T-helper 1 cell treated with Interleukin-12 subunit alpha and Interleukin-12 subunit beta and Interleukin-4 antibody, amounts not matched to agents 30 μg/mL and 1 μg/mL, for 36 hours (primary cell): Measurements from ENCODE around the gene RRAS2.
"Not testable (repeated sequence)": the region's sequence is repeated elsewhere in the genome, so short reads cannot be mapped to it uniquely, and the experiment has no call there.

Experiments used
- H3K27ac Mint-ChIP-seq: one replicate; pipeline ENCODE4 v1.8.0; 2021; ENCODE audit warnings: mild to moderate bottlenecking, mixed read lengths
- H3K27me3 Mint-ChIP-seq: one replicate; pipeline ENCODE4 v1.8.0; 2021; ENCODE audit warnings: low read depth, mixed read lengths
- H3K36me3 Mint-ChIP-seq: one replicate; pipeline ENCODE4 v1.8.0; 2021; ENCODE audit warnings: low read depth, mixed read lengths
- H3K4me1 Mint-ChIP-seq: one replicate; pipeline ENCODE4 v1.8.0; 2021; ENCODE audit warnings: low read depth, mixed read lengths
- H3K4me3 Mint-ChIP-seq: one replicate; pipeline ENCODE4 v1.8.0; 2021; ENCODE audit warnings: mild to moderate bottlenecking, moderate library complexity, mixed read lengths
- H3K9me3 Mint-ChIP-seq: one replicate; pipeline ENCODE4 v1.8.0; 2021; ENCODE audit warnings: mixed read lengths

The RRAS2 gene

DNA sequence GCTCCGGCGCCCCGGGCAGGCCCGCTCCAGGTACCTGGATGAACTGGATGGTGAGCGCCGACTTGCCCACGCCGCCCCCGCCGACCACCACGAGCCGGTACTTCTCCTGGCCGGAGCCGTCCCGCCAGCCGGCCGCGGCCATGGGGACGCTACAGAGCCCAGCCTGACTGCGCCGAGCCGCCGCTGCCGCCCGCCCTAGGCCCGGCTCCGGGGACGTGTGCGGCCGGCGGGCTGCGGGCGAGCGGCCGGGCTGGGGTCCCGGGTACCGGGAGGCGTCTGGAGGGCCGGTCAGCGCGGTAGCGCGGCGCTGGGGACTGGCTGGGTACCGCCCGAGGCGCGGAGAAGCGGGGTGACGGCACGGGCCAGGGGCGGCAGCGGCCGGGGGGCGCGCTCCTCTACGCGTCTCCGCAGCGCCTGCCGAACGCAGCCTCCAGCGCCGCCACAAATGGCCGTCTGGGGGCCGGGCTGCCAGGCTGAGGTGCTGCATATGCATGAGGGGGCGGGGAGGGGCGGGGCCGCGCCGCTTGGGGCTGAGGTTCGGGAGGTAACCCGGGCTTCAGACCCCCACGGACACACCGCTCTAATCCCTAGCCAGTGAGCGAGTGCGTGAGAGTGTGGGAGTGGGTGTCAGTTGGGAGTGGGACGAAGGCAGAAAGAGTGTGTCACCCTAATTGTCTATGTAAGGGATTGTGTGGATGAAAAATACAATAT lies at the start of gene RRAS2:
Gene RRAS2 (minus strand): TSS at position 455 of the 711 bp plus-strand sequence. CDS start 313 bp downstream, at position 142.
- Mint-ChIP-seq H3K36me3 (peaks cover 22% of the 10 kb centered on the region), H3K9me3 (no peaks in the 10 kb centered on the region), H3K27ac (peak within 1 kb of the TSS; percentile 94), H3K4me3 (peak within 1 kb of the TSS; percentile 99), H3K27me3 (no peaks in the 10 kb centered on the region), H3K4me1 (peaks cover 44% of the 10 kb centered on the region)

DNA sequence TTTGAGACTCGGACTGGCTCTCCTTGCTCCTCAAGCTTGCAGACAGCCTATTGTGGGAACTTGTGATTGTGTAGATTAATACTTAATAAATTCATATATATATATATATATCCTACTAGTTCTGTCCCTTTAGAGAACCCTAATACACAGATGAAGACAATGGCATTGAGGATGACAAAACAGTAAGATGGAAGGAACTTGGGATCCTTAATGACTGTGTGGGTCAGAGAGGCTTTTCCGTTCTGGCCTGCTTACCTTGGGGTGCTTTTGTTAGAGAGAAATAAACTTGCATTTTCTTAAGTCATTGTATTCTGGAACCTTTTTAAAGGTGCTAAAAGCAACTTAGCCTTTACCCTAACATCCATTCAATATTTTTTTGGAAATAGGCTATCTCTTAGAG lies 49.6 kb upstream of the RRAS2 start:
- Mint-ChIP-seq H3K4me1 (peaks cover 29% of the 10 kb centered on the region), H3K36me3 (peaks cover 2% of the 10 kb centered on the region), H3K27me3 (peaks cover 3% of the 10 kb centered on the region), H3K27ac (no peak overlapping the region), H3K9me3 (no peaks in the 10 kb centered on the region), H3K4me3 (no peak overlapping the region)

DNA sequence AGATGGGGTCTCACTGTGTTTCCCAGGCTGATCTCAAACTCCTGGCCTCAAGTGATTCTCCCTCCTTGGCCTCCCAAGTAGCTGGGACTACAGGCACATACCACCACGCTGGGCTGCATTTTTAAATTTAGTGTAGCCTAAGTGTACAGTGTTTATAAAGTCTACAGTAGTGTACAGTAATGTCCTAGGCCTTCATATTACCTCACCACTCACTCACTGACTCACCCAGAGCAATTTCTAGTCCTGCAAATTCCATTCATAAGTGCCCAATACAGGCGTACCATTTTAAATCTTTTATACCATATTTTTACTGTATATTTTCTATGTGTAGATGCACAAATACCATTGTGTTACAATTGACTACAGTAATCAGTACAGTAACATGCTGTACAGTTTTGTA lies 47.1 kb upstream of the RRAS2 start:
- not testable (repeated sequence) for H3K4me3 Mint-ChIP-seq, H3K27ac Mint-ChIP-seq, H3K36me3 Mint-ChIP-seq, H3K27me3 Mint-ChIP-seq, H3K9me3 Mint-ChIP-seq
- H3K4me1 Mint-ChIP-seq = peaks cover 17% of the 10 kb centered on the region

GRCh38 chr11:14403528-14403927 lies 44.5 kb upstream of the RRAS2 start:
- H3K27me3 Mint-ChIP-seq = peaks cover 15% of the 10 kb centered on the region
- not testable (repeated sequence) for H3K4me3 Mint-ChIP-seq, H3K27ac Mint-ChIP-seq, H3K9me3 Mint-ChIP-seq, H3K4me1 Mint-ChIP-seq, H3K36me3 Mint-ChIP-seq

DNA sequence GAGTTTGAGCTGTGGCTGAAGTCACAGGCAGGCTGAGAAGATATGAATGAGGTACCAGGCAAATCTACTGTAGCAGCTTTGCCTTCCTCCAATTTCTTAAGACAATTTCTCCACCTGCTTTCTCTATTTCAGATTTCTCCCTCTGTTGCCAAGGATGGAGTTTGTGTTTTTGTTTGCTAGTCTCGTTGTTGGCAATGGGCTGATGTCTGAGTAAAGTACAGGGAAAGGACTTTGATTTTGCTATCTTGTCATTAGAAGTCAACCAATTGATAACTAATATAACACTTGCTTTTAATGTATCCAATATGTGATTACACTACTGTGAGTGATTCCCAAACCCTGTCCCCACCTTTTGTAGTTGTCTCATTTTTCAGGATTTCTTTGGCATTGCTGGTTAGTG lies 40.1 kb upstream of the RRAS2 start:
- Mint-ChIP-seq H3K27me3 (peaks cover 24% of the 10 kb centered on the region), H3K9me3 (no peaks in the 10 kb centered on the region), H3K4me3 (no peak overlapping the region), H3K4me1 (peaks cover 2% of the 10 kb centered on the region), H3K36me3 (peaks cover 1% of the 10 kb centered on the region), H3K27ac (no peak overlapping the region)

DNA sequence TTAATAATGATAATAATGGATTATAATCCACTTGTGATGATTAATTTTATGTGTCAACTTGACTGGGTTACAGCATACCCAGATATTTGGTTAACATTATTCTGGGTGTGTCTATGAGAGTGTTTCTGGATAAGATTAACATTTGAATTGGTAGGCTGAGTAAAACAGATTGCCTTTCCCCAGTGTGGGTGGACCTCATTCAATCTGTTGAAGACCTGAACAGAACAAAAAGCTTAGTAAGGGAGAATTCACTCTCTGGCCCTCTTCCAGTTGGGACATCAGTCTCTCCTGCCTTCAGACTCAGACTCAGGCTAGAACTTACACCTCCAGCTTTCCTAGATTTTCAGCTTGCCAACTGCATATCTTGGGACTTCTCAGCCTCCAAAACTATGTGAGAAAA lies 37.3 kb upstream of the RRAS2 start:
- H3K36me3 Mint-ChIP-seq = no peaks in the 10 kb centered on the region
- H3K4me3 Mint-ChIP-seq = no peak overlapping the region
- H3K27ac Mint-ChIP-seq = no peak overlapping the region
- no peaks in the 10 kb centered on the region for H3K9me3 Mint-ChIP-seq
- H3K27me3 Mint-ChIP-seq = peaks cover 24% of the 10 kb centered on the region
- H3K4me1 Mint-ChIP-seq = peaks cover 4% of the 10 kb centered on the region

DNA sequence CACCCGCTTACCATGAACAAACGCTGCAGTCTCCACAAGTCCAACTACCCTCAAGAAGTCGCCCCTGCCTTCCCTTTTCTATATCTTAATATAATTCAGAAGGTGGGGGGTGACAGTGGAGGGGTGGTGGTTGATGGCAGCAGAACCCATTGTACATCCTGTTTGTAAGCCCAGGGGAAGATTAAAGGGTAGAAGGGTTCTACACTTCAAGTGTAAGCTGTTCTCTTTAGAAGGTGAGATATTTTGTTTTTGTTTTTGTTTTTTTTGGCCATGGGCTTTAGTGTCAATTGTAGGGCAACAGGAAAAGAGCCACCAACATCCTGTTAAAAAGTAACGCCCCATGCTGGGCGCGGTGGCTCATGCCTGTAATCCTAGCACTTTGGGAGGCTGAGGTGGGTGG lies 34.9 kb upstream of the RRAS2 start:
- no peaks in the 10 kb centered on the region for H3K9me3 Mint-ChIP-seq
- H3K27ac Mint-ChIP-seq = no peak overlapping the region
- peaks cover 4% of the 10 kb centered on the region for H3K4me1 Mint-ChIP-seq
- H3K4me3 Mint-ChIP-seq = peak overlapping the region; percentile 15
- H3K27me3 Mint-ChIP-seq = peaks cover 20% of the 10 kb centered on the region
- no peaks in the 10 kb centered on the region for H3K36me3 Mint-ChIP-seq

- Mint-ChIP-seq H3K36me3 (no peaks in the 10 kb centered on the region), H3K4me1 (peaks cover 4% of the 10 kb centered on the region), H3K27ac (no peak overlapping the region), H3K4me3 (no peak overlapping the region), H3K9me3 (no peaks in the 10 kb centered on the region), H3K27me3 (peaks cover 14% of the 10 kb centered on the region)
Measured at GRCh38 chr11:14393129-14393528, 34.1 kb upstream of the RRAS2 start.

GRCh38 chr11:14390669-14391068 lies 31.7 kb upstream of the RRAS2 start:
- no peak overlapping the region for H3K27ac Mint-ChIP-seq
- H3K36me3 Mint-ChIP-seq = no peaks in the 10 kb centered on the region
- H3K4me1 Mint-ChIP-seq = peaks cover 4% of the 10 kb centered on the region
- no peak overlapping the region for H3K4me3 Mint-ChIP-seq
- no peaks in the 10 kb centered on the region for H3K9me3 Mint-ChIP-seq
- H3K27me3 Mint-ChIP-seq = peaks cover 18% of the 10 kb centered on the region

GRCh38 chr11:14388352-14388751 lies 29.4 kb upstream of the RRAS2 start:
- H3K27ac Mint-ChIP-seq = no peak overlapping the region
- H3K4me3 Mint-ChIP-seq = no peak overlapping the region
- no peaks in the 10 kb centered on the region for H3K4me1 Mint-ChIP-seq
- peaks cover 3% of the 10 kb centered on the region for H3K36me3 Mint-ChIP-seq
- peaks cover 18% of the 10 kb centered on the region for H3K27me3 Mint-ChIP-seq
- no peaks in the 10 kb centered on the region for H3K9me3 Mint-ChIP-seq

GRCh38 chr11:14386895-14387480 lies 28.0 kb upstream of the RRAS2 start:
- H3K27ac Mint-ChIP-seq = no peak overlapping the region
- H3K9me3 Mint-ChIP-seq = no peaks in the 10 kb centered on the region

DNA sequence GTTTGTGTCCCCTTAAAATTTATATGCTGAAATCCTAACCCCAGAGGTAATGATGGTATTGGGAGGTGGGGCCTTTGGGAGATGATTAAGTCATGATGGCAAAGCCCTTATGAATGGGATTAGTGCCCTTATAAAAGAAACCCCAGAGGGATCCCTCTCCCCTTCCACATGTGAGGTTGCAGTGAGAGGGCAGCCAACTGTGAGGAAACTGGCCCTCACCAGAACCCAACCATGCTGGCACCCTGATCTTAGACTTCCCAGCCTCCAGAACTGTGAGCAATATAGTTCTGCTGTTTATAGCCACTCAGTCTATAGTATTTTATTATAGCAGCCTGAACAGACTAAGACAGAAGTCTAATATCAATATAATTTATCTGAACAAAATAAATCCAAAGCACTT lies 27.1 kb upstream of the RRAS2 start:
- H3K9me3 Mint-ChIP-seq = no peaks in the 10 kb centered on the region
- H3K27me3 Mint-ChIP-seq = peaks cover 36% of the 10 kb centered on the region
- peaks cover 6% of the 10 kb centered on the region for H3K4me1 Mint-ChIP-seq
- no peak overlapping the region for H3K27ac Mint-ChIP-seq
- H3K4me3 Mint-ChIP-seq = no peak overlapping the region
- H3K36me3 Mint-ChIP-seq = peaks cover 3% of the 10 kb centered on the region

More at GRCh38 chr11:14386895-14387480, 28.0 kb upstream of the RRAS2 start:
- H3K4me3 Mint-ChIP-seq = no peak overlapping the region
- H3K27me3 Mint-ChIP-seq = peaks cover 30% of the 10 kb centered on the region
- no peaks in the 10 kb centered on the region for H3K4me1 Mint-ChIP-seq
- H3K36me3 Mint-ChIP-seq = peaks cover 3% of the 10 kb centered on the region

GRCh38 chr11:14384338-14384737 lies 25.4 kb upstream of the RRAS2 start:
- Mint-ChIP-seq H3K36me3 (peaks cover 3% of the 10 kb centered on the region), H3K4me1 (peaks cover 8% of the 10 kb centered on the region), H3K9me3 (no peaks in the 10 kb centered on the region), H3K27ac (no peak overlapping the region), H3K27me3 (peaks cover 46% of the 10 kb centered on the region), H3K4me3 (no peak overlapping the region)

GRCh38 chr11:14381968-14382367 lies 23.0 kb upstream of the RRAS2 start:
- no peaks in the 10 kb centered on the region for H3K9me3 Mint-ChIP-seq
- no peak overlapping the region for H3K27ac Mint-ChIP-seq

GRCh38 chr11:14380947-14381561 lies 22.1 kb upstream of the RRAS2 start:
- H3K27ac Mint-ChIP-seq = no peak overlapping the region

More at GRCh38 chr11:14381968-14382367, 23.0 kb upstream of the RRAS2 start:
- no peak overlapping the region for H3K4me3 Mint-ChIP-seq
- H3K27me3 Mint-ChIP-seq = peaks cover 38% of the 10 kb centered on the region
- H3K36me3 Mint-ChIP-seq = peaks cover 3% of the 10 kb centered on the region
- H3K4me1 Mint-ChIP-seq = peaks cover 14% of the 10 kb centered on the region

More at GRCh38 chr11:14380947-14381561, 22.1 kb upstream of the RRAS2 start:
- H3K36me3 Mint-ChIP-seq = peaks cover 3% of the 10 kb centered on the region
- H3K27me3 Mint-ChIP-seq = peaks cover 36% of the 10 kb centered on the region
- H3K4me3 Mint-ChIP-seq = peak overlapping the region; percentile 60
- peaks cover 16% of the 10 kb centered on the region for H3K4me1 Mint-ChIP-seq
- no peaks in the 10 kb centered on the region for H3K9me3 Mint-ChIP-seq
